GM19099 (cell line): ENCODE data around the gene POLH.
A peak's percentile ranks its signal among the peaks of the same experiment; 100 is the strongest.

Experiments used
- POLR2A ChIP-seq: IDR thresholded peaks from 3 replicates; pipeline ENCODE4 v1.6.1; 2011; ENCODE audit warnings: low read depth; ENCODE audit not compliant: insufficient read length; ENCODE audit errors: extremely low read depth

The POLH gene

DNA sequence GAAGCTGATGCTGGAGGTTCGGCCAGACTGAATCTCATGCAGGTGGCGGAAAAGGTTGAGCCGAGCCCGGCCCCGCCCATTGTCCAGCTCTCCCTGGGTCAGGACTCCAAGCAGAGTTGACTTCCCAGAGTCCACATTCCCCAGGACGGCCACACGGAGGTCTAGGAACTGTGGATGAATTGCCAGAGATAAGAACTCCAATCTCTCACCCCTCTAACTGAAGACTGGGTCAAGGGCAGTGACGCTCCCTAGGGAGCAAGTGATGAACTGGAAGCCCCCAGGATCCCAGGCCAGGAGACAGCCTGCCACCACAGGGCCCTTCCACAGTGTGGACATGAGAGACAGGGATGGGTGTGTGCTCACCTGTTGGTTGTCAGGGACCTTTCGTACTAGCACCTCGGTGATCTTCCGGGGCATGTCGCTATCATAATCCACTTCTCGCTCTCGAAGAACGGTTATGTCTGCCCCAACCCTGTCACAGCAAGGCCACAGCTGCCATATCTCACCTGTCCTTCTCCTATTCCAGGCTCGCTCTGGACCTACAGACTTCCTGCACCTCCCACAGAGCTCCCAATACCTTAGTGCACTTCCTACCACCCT lies 49.5 kb downstream of the POLH start:
- no peak for TF ChIP-seq POLR2A

GRCh38 chr6:43627008-43627825 lies 51.2 kb downstream of the POLH start:
- TF ChIP-seq POLR2A: peak; percentile 16

DNA sequence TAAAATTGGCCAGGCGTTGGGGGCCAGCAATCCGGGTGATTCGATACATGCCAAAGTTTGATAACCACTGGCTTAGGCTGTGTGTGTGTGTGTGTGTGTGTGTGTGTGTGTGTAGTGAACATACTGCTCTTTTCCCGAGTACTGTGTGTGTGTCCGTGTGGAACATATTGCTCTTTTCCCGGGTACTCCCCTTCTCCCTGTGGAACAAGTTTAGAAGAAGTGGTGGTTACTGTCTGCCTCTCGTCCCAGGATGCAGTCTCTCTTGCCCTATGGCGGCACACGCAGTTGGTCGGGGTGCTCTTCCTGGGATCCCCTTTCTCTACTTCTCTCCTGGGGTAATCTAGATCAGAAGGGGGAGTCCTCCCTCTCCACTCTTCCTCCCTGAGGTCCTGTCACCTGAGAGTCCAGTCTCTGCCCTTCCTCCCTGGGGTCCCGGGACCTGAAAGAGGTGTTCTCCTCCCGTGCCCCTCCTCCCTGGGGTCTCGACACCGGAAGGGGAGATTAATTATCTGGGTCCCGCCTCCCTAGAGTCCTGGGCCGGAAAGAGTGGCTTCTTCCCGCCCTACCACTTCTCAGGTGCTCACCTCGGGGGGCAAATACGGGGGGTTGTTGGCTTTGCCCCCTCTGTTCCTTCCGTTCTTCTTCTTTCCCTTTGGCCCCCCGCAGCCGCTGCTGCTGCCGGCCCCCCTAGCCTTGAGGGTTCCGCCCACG lies 52.6 kb downstream of the POLH start:
- TF ChIP-seq POLR2A: no peak

DNA sequence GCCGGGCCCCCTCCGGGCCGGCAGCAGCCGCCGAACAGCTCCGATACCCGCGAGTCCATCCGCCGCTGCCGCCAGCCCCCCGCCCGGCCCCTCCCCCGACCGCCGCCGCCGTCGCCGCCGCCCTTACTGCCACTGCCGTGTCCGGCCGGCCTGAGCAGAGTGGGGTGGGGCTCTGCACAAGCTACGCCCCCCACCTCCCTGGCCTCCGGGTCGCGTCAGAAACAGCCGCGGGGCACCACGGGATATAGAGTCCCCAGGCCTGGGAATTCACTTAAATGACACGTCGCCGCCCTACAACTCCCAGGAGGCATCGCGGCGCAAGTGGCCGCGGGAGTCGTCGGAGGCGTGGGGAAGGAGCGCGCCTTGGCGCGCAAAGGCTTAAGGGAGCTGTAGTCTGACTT lies 53.1 kb downstream of the POLH start, which contains the start of gene GTPBP2:
GTPBP2 (minus strand) TSS at position 161 of the 401 bp plus-strand sequence; CDS start at position 59, 102 bp downstream.
- no peak for TF ChIP-seq POLR2A

DNA sequence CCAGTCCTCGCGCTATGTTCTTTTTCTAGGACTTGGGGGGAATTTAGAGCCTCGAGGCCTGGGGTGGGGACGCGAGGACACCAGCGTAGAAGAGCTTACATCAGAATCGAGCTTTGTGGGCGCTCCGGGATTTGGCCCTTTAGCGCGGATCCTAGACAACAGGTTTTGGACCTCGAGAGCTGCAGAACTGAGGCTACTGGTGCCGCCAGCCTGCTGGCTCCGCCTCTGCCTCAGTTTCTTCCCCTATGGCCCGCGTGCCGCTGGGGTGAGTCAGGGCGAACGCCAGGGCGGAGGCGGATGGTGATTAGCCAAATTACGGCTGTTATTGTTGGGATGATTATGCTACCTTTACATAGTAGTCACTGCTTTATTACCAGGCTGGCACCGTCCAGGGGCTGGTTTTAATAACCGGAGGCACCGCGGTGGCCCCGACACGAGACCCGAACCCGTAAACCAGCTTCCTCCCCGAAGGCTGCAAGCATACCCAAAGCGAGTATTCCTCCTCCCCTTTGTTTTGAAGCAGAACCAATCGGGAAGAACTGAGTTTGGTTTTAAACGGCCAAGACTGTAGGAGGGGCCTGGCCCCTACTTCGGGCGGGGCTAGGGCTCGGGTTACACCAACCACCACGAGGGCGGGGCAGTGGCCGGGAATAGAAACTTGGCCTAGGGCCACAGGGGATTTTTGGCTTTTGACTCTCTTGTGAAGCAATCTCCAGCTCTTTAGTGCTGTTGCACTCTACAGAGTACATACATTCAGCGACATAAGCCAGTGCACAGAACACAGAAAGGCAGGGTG lies 53.7 kb downstream of the POLH start:
- TF ChIP-seq POLR2A: peak; percentile 77

DNA sequence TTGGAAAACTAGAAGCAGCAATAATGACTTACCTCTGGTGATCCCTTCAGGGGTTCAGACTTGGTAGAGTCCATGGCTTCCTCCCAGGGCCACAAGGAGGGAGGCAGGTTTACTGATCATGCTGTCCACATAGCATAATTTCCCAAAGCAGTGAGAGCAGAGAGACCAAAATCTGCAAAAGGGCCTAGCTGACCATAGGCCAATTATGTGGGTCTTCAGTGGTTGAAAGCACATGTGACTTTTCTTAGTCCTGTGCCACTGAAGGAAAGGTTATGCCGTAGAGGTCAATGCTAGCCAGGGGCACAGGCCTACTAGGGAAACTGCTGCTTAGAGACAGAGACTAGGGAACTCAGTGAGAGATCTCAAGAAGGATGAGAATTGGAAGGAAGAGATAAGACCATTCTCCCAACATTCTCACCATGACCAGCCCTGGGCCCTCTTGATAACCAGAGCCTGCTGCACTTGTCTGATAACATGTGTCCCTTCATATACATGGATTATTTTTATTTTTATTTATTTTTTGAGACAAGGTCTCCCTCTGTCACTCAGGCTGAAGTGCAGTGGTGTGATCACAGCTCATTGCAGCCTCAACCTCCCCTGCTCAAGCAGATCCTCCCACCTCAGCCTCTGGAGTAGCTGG lies 55.1 kb downstream of the POLH start:
- no peak for TF ChIP-seq POLR2A

DNA sequence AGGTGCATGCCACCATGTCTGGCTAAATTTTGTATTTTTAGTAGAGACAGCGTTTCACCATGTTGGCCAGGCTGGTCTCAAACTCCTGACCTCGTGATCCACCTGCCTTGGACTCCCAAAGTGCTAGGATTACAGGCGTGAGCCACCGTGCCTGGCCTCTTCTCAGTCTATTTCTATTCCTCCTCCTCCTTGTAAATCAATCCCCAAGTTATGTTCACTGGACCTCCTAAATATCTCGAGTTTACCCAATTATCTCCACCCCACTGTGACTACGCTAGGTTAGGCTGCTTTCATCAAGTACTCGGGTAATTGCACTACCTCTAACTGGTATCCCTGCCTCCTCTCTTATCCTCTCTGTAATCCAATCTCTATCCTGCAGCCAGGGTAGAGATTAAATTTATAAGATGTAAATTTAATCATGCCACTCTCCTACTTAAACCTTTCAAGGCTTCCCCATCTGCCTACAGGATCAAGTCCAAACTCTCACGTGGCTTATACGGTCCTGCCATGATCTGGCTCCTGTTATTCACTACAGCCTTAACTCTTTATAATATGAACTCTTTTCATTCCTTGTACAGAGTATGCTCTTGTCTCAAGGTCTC lies 58.8 kb downstream of the POLH start:
- TF ChIP-seq POLR2A: no peak

DNA sequence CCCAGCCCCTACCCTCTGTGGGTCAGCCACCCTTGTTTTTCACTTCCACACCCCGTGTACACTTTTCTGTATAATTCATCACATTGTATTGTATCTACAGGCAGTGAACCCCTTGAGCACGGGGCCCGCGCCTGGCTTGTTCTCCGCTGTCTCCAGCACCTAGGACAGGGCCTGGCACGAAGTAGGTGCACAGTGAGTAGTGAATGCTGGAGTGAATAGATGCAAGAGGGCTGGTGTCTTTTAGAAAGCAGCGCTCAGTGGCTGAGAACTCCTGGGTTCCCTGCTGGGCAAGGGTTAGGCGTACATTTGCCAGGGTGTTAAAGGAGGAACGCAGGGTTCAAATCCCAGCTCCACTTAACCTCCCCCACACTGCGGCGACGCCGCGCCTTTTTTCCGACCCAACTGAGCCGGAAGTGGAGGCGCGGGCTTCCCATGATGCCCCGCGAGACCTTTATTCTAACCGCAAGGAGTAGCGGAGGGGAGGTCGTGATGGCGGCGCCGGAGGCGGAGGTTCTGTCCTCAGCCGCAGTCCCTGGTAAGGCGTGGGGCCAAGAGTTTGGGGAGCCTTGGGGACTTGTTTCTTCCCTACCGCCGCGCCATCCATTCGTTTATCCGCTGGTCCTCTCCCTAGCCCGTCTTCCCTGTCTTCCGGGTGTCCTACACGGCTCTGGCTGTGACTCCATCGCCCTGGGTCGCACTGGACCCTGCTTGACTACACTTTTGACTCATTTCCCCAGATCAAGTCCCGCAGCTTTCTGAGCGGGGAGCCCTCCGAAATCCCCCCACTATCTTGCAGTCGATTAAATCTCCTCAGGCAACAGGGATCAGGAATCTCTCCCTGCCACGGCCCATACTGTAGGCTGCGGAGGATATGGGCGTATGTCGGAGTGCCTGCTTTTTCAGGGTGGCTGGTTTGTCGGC lies 59.7 kb downstream of the POLH start, which contains the start of gene MAD2L1BP:
MAD2L1BP (plus strand) TSS at position 454 of the 921 bp plus-strand sequence; CDS start at position 490, 36 bp downstream.
- TF ChIP-seq POLR2A: peak; percentile 96

DNA sequence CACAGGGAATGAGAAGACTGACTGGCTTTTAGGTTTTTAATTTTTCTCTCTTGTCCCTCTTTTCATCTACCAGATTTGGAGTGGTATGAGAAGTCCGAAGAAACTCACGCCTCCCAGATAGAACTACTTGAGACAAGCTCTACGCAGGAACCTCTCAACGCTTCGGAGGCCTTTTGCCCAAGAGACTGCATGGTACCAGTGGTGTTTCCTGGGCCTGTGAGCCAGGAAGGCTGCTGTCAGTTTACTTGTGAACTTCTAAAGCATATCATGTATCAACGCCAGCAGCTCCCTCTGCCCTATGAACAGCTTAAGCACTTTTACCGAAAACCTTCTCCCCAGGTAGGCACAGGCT lies 60.3 kb downstream of the POLH start:
- no peak for TF ChIP-seq POLR2A

DNA sequence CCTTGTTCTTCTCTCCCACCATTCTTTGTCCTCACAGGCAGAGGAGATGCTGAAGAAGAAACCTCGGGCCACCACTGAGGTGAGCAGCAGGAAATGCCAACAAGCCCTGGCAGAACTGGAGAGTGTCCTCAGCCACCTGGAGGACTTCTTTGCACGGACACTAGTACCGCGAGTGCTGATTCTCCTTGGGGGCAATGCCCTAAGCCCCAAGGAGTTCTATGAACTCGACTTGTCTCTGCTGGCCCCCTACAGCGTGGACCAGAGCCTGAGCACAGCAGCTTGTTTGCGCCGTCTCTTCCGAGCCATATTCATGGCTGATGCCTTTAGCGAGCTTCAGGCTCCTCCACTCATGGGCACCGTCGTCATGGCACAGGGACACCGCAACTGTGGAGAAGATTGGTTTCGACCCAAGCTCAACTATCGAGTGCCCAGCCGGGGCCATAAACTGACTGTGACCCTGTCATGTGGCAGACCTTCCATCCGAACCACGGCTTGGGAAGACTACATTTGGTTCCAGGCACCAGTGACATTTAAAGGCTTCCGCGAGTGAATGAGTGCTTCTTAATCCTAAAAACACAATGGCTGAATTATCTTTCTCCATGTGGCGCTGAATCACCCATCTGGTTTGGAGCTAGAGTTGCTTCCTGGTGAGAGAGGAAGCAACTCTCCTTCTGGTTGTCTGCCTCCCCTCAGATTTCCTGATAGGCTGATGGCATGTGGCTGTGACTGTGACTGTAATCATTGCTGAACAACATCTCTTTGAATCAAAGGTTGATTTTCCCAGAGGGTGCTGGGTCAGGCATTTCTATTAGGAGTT lies 64.2 kb downstream of the POLH start:
- TF ChIP-seq POLR2A: no peak

GRCh38 chr6:43644940-43645612 lies 69.1 kb downstream of the POLH start, which contains the start of gene RSPH9:
TSS of gene RSPH9 (plus strand) at chr6:43645036. CDS start at chr6:43645099, 63 bp downstream.
- no peak for TF ChIP-seq POLR2A

GRCh38 chr6:43645613-43645964 lies 69.6 kb downstream of the POLH start:
- TF ChIP-seq POLR2A: no peak
